Sigmoid colon (tissue), 3 donors: ENCODE data around the gene GMDS.

ENCODE experiments used
- POLR2A ChIP-seq, 2 donors: fragments of 450-650 bp; IDR thresholded peaks; one replicate each; pipeline ENCODE4 v1.6.1; 2016; ENCODE audit warnings: antibody characterized with exemption in 2 of 2, mild to moderate bottlenecking in 2 of 2, moderate library complexity in 2 of 2
- TF ChIP-seq, protein P1 (sequence below), 4 experiments: fragments of 450-650 bp in 3 of 4; fragments of 200-600 bp in 1 of 4; IDR thresholded peaks; one replicate each; pipeline ENCODE4 v1.5.1; 2016 to 2019; ENCODE audit warnings: antibody characterized with exemption in 4 of 4, mild to moderate bottlenecking in 3 of 4, moderate library complexity in 2 of 4

DNA sequence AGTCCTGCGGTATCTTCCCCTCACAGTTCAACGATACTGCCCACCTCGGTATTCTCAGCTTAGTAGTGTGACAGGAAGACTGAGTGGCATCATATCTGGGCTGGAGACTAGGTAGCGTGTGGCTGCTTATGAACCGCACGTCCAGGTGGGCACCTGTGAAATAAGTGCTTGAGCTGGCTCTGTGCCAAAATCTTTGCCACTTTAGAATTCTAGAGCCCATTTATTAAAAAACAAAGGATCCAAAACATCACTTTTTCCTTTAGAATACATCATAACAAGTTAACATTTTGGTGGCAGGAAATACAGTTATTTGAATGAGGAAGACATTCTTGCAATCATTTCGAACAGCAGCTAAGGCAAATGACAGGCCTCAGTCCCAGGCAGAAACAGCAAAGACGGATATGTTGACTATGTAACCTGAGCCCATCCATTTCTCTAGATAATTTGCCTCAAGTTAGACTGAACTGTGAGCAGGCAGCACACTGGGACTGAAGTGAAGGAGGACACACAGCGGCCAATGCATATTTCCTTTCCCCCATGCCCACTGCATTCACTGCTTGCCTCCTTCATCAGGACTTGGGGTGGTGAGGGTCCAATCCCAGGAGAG lies 136.6 kb downstream of the GMDS start:
- TF ChIP-seq POLR2A (IDR thresholded peaks at IDR 0.05), result no peak
- TF ChIP-seq, protein P1, sequence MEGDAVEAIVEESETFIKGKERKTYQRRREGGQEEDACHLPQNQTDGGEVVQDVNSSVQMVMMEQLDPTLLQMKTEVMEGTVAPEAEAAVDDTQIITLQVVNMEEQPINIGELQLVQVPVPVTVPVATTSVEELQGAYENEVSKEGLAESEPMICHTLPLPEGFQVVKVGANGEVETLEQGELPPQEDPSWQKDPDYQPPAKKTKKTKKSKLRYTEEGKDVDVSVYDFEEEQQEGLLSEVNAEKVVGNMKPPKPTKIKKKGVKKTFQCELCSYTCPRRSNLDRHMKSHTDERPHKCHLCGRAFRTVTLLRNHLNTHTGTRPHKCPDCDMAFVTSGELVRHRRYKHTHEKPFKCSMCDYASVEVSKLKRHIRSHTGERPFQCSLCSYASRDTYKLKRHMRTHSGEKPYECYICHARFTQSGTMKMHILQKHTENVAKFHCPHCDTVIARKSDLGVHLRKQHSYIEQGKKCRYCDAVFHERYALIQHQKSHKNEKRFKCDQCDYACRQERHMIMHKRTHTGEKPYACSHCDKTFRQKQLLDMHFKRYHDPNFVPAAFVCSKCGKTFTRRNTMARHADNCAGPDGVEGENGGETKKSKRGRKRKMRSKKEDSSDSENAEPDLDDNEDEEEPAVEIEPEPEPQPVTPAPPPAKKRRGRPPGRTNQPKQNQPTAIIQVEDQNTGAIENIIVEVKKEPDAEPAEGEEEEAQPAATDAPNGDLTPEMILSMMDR (IDR thresholded peaks at IDR 0.05), result no peak
